GM12874 (cell line): ENCODE results near the gene TBC1D19.

Experiments used
- CTCF ChIP-seq: IDR thresholded peaks from 2 replicates; pipeline ENCODE4 v1.5.1; 2011; ENCODE audit warnings: low read depth, mild to moderate bottlenecking, control low read depth, low read length, moderate library complexity; ENCODE audit not compliant: insufficient read depth

Gene TBC1D19

GRCh38 chr4:26793735-26794134, 209.9 kb downstream of the TBC1D19 start:
- no peak for TF ChIP-seq CTCF

DNA sequence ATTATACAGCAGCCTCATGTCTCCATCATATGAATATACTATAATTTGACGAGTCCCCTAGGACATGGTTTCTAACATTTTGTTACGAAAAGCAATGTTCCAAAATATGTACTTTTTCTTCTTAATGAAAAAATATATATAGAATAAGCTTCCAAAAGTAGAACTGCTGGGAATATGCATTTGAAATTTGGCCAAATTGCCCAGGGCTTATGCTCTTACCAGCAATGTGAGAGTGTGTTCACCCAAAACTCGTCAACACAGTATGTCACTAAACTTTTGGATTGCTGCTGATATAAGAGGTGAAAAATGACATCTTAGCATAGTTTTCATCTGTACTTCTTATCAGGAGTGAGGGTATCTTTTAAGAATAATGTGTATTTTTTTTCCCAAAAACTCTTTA, 212.2 kb downstream of the TBC1D19 start:
- TF ChIP-seq CTCF, result no peak

- no peak for TF ChIP-seq CTCF
These were observed 218.9 kb downstream of the TBC1D19 start for GRCh38 chr4:26802790-26803189.

- no peak for TF ChIP-seq CTCF
These were observed 219.5 kb downstream of the TBC1D19 start for GRCh38 chr4:26803211-26803861.

- TF ChIP-seq CTCF, result no peak
These were observed 220.6 kb downstream of the TBC1D19 start for GRCh38 chr4:26804451-26804850.

- no peak for TF ChIP-seq CTCF
These were observed 221.0 kb downstream of the TBC1D19 start for GRCh38 chr4:26804925-26805324.
